CD14-positive monocyte (primary cell): ENCODE results near the gene SERPINA4. TPM values are rescaled to one million over a fixed set of nuclear protein-coding genes. Genes with fewer than 3 reads are reported as not detected.

Source experiments
- DNase-seq, 3 donors: peaks; one replicate each; pipeline ENCODE4 v3.0.0-alpha.2; 2011 to 2022
- H2AFZ ChIP-seq: 2 replicates; pipeline ENCODE4 v1.6.0; 2012; ENCODE audit warnings: mild to moderate bottlenecking, low read depth, low read length, inconsistent platforms; ENCODE audit not compliant: insufficient read depth, poor library complexity, severe bottlenecking
- H3K27ac ChIP-seq, 2 donors: 1 replicate in 1 of 2; 2 replicates in 1 of 2; pipeline ENCODE4 v1.5.1; 2012 to 2013; ENCODE audit warnings: low read length in 2 of 2, control low read depth in 1 of 2, inconsistent platforms in 1 of 2, low read depth in 1 of 2, mild to moderate bottlenecking in 1 of 2
- H3K27me3 ChIP-seq, 2 donors: one replicate each; pipeline versions ENCODE4 v1.6.0 to v1.6.1; 2011 to 2013; ENCODE audit warnings: low read length in 2 of 2; ENCODE audit not compliant: control insufficient read depth in 2 of 2, insufficient read depth in 2 of 2
- H3K36me3 ChIP-seq, 2 donors: replicated peaks in 1 of 2; 1 replicate in 1 of 2; 2 replicates in 1 of 2; pipeline versions ENCODE4 v1.5.1 to v1.6.1; 2012 to 2013; ENCODE audit warnings: low read length in 2 of 2, control low read depth in 1 of 2, inconsistent platforms in 1 of 2, mild to moderate bottlenecking in 1 of 2; ENCODE audit not compliant: insufficient read depth in 2 of 2, control insufficient read depth in 1 of 2
- H3K4me1 ChIP-seq, 2 donors: 1 replicate in 1 of 2; 2 replicates in 1 of 2; pipeline versions ENCODE4 v1.5.1 to v1.6.1; 2012 to 2013; ENCODE audit warnings: low read length in 2 of 2, control low read depth in 1 of 2, inconsistent platforms in 1 of 2, mild to moderate bottlenecking in 1 of 2, moderate library complexity in 1 of 2; ENCODE audit not compliant: insufficient read depth in 2 of 2, control insufficient read depth in 1 of 2
- H3K4me2 ChIP-seq: replicated peaks from 2 replicates; pipeline ENCODE3; 2012; ENCODE audit warnings: low read length, moderate library complexity, mild to moderate bottlenecking; ENCODE audit not compliant: poor library complexity, severe bottlenecking; ENCODE audit errors: extremely low read depth
- H3K4me3 ChIP-seq, 3 experiments: fragments of 200-600 bp in 1 of 3; sonication (generic) in 1 of 3; replicated peaks in 1 of 3; 1 replicate in 2 of 3; 2 replicates in 1 of 3; pipeline ENCODE4 v1.5.1; 2011 to 2013; ENCODE audit warnings: low read length in 3 of 3, mild to moderate bottlenecking in 3 of 3, control low read depth in 2 of 3, low read depth in 2 of 3, inconsistent platforms in 1 of 3, moderate library complexity in 1 of 3
- H3K79me2 ChIP-seq: 2 replicates; pipeline ENCODE4 v1.6.0; 2012; ENCODE audit warnings: mild to moderate bottlenecking, control low read depth, inconsistent platforms, low read length, moderate library complexity; ENCODE audit not compliant: insufficient read depth
- H3K9ac ChIP-seq: 2 replicates; pipeline ENCODE4 v1.6.0; 2017; ENCODE audit warnings: low read length, mild to moderate bottlenecking; ENCODE audit not compliant: insufficient read depth, poor library complexity, severe bottlenecking
- H3K9me3 ChIP-seq, 2 donors: replicated peaks in 1 of 2; 1 replicate in 1 of 2; 2 replicates in 1 of 2; pipeline versions ENCODE4 v1.5.1 to v1.6.1; 2012 to 2013; ENCODE audit warnings: low read length in 2 of 2, control low read depth in 1 of 2; ENCODE audit not compliant: control insufficient read depth in 1 of 2, insufficient read depth in 1 of 2
- H4K20me1 ChIP-seq: 2 replicates; pipeline ENCODE4 v1.6.0; 2012; ENCODE audit warnings: mild to moderate bottlenecking, low read length, control low read depth, moderate library complexity; ENCODE audit not compliant: insufficient read depth
- H3K27ac Mint-ChIP-seq, 7 donors: one replicate each; pipeline ENCODE4 v1.8.0; 2020; ENCODE audit warnings: mild to moderate bottlenecking in 7 of 7, mixed read lengths in 7 of 7, moderate library complexity in 6 of 7, inconsistent platforms in 2 of 7
- H3K27me3 Mint-ChIP-seq, 3 donors: one replicate each; pipeline ENCODE4 v1.8.0; 2021 to 2022; ENCODE audit warnings: low read depth in 3 of 3, mild to moderate bottlenecking in 3 of 3, mixed read lengths in 3 of 3, moderate library complexity in 3 of 3, inconsistent platforms in 1 of 3
- H3K36me3 Mint-ChIP-seq, 2 donors: one replicate each; pipeline ENCODE4 v1.8.0; 2020; ENCODE audit warnings: mixed read lengths in 2 of 2, inconsistent platforms in 1 of 2, mild to moderate bottlenecking in 1 of 2
- H3K4me1 Mint-ChIP-seq: one replicate; pipeline ENCODE4 v1.8.0; 2020; ENCODE audit warnings: mild to moderate bottlenecking, mixed read lengths
- H3K4me3 Mint-ChIP-seq, 2 donors: one replicate each; pipeline ENCODE4 v1.8.0; 2020; ENCODE audit warnings: mild to moderate bottlenecking in 2 of 2, mixed read lengths in 2 of 2, moderate library complexity in 1 of 2
- H3K9me3 Mint-ChIP-seq, 7 donors: one replicate each; pipeline ENCODE4 v1.8.0; 2020 to 2022; ENCODE audit warnings: mixed read lengths in 7 of 7, mild to moderate bottlenecking in 6 of 7, moderate library complexity in 6 of 7, inconsistent platforms in 2 of 7
- WGBS: methylation state at CpG from one replicate; pipeline ENCODE4 v1.1.5; 2013; ENCODE audit warnings: missing lambda C conversion rate; ENCODE audit not compliant: insufficient coverage; 5-methylcytosine and 5-hydroxymethylcytosine counted together
- intact Hi-C, 2 donors: fragments of 100-400 bp; cut with micrococcal nuclease; formaldehyde crosslinking; loops; one replicate each; pipeline versions ENCODE4 v1.15.0 to v1.15.1; 2023
- polyA plus RNA-seq, 3 donors: library from polyadenylated mRNA; depleted of rRNA in 1 of 3; unstranded in 2 of 3; stranded (reverse) in 1 of 3; fragments of 300-500 nt in 2 of 3; fragments of >200 nt in 1 of 3; fragmentation: Illumina TruSeq in 2 of 3; gene quantifications; 1 replicate in 2 of 3; 2 replicates in 1 of 3; pipeline ENCODE4 v1.2.3, GENCODE V29; 2012 to 2021
- TF ChIP-seq, protein P1 (sequence below): fragments of 200-600 bp; IDR thresholded peaks from one replicate; pipeline ENCODE4 v1.8.0; 2022; ENCODE audit warnings: antibody characterized with exemption, mild to moderate bottlenecking

The SERPINA4 gene
- polyA plus RNA-seq, 3 donors: not detected

DNA sequence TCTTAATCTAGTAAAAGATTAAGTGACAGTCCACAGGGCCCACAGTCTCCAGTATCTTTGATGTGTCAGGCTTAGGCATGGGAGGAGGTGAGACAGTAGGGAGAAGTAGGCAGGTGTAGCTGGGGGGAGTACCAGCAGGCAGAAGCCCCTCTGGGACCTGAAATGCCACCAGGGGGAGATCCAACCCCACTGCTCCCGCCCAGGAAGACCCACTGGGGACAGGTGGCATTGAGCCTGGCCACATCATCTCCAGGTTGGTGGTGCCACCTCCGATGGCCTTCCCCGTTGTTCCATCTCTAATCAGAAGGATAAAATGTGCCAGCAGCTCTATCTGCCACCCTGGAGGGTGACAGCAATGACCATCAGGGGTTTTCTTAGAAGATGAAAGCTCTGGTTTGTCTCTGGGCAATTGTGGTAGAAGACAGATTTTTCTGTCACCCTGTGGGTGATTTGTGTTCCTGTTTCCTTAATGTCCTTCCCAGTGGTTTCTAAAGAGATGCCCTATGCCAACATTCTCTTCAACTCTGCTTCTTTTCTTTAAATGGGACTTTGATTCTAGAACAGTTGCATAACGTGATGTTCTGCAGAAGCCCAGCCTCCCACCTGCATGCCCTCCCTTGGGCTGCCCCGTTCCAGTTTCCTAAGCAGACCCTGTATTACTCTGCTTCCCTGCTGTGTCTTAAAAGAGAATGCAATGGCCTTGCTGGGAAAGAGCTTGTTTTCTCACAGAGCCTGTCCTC, 39.7 kb upstream of the SERPINA4 start:
- intact Hi-C loops: no loop called here
- TF ChIP-seq, protein P1, sequence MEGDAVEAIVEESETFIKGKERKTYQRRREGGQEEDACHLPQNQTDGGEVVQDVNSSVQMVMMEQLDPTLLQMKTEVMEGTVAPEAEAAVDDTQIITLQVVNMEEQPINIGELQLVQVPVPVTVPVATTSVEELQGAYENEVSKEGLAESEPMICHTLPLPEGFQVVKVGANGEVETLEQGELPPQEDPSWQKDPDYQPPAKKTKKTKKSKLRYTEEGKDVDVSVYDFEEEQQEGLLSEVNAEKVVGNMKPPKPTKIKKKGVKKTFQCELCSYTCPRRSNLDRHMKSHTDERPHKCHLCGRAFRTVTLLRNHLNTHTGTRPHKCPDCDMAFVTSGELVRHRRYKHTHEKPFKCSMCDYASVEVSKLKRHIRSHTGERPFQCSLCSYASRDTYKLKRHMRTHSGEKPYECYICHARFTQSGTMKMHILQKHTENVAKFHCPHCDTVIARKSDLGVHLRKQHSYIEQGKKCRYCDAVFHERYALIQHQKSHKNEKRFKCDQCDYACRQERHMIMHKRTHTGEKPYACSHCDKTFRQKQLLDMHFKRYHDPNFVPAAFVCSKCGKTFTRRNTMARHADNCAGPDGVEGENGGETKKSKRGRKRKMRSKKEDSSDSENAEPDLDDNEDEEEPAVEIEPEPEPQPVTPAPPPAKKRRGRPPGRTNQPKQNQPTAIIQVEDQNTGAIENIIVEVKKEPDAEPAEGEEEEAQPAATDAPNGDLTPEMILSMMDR: no peak
- no peaks in the 10 kb centered on the region for H3K36me3 ChIP-seq
- H3K27me3 ChIP-seq: no peaks in the 10 kb centered on the region
- H3K79me2 ChIP-seq: no peaks in the 10 kb centered on the region
- no peak overlapping the region for H3K4me3 Mint-ChIP-seq
- no peaks in the 10 kb centered on the region for H3K36me3 Mint-ChIP-seq
- H3K4me2 ChIP-seq: no peak overlapping the region
- DNase-seq: no peak
- no peaks in the 10 kb centered on the region for H3K9me3 ChIP-seq
- peaks cover 2% of the 10 kb centered on the region for H3K4me1 Mint-ChIP-seq
- peaks cover 4 to 16% (median 10%) of the 10 kb centered on the region in 7 donors for H3K9me3 Mint-ChIP-seq
- peaks cover 2 to 10% (median 7%) of the 10 kb centered on the region in 3 donors for H3K27me3 Mint-ChIP-seq
- no peak overlapping the region for H3K27ac Mint-ChIP-seq
- no peaks in the 10 kb centered on the region for H3K4me1 ChIP-seq
- H3K4me3 ChIP-seq: no peak overlapping the region
- no peak overlapping the region for H2AFZ ChIP-seq
- 64% methylated on average over 5 of the region's 5 CpGs for WGBS
- no peak overlapping the region for H3K9ac ChIP-seq
- no peak overlapping the region for H3K27ac ChIP-seq
- H4K20me1 ChIP-seq: no peaks in the 10 kb centered on the region

DNA sequence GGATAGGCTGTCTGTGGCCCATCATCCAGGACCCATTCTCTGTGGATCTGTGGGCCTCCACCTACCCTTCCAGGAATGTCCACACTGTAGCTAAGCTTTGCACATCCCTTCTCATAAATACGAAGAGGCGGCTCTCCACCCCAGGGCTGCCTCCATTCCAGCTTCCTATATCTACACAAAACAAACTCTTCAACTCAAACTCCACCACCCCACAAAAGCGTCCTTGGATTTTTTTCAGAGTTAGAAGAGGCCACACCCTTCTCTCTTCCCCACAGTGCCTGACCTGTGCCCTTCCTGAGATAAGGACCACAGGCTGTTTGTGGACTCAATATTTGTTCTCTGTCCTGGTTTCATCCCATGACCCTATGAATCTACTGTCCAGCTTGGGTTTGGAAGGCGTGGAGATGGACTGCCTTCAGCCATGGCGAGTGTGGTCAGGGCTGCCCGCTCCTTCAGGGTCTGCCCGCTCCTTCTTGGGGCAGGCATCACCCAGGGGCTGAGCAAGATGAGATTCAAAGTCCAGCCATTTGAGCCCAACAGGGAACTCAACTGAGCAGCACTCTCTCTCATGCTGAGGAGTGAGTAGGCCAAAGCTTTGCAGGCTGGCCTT, 39.0 kb upstream of the SERPINA4 start:
- no peak overlapping the region for H3K27ac Mint-ChIP-seq

More for the DNA sequence above, 39.0 kb upstream of the SERPINA4 start:
- H3K27me3 ChIP-seq: no peaks in the 10 kb centered on the region
- TF ChIP-seq, protein P1: no peak
- no peak overlapping the region for H3K4me2 ChIP-seq
- no peaks in the 10 kb centered on the region for H3K4me1 ChIP-seq
- Mint-ChIP-seq H3K9me3 (peaks cover 5 to 16% (median 11%) of the 10 kb centered on the region in 7 donors), H3K4me3 (no peak overlapping the region), H3K4me1 (peaks cover 2% of the 10 kb centered on the region), H3K36me3 (no peaks in the 10 kb centered on the region), H3K27me3 (peaks cover 2 to 12% (median 7%) of the 10 kb centered on the region in 3 donors)
- no peak for DNase-seq
- H2AFZ ChIP-seq: no peak overlapping the region
- H3K4me3 ChIP-seq: no peak overlapping the region
- WGBS: 89% methylated on average over 7 of the region's 7 CpGs
- no peak overlapping the region for H3K27ac ChIP-seq
- no peak overlapping the region for H3K9ac ChIP-seq
- no peaks in the 10 kb centered on the region for H4K20me1 ChIP-seq
- intact Hi-C loops: no loop called here
- no peaks in the 10 kb centered on the region for H3K9me3 ChIP-seq
- H3K79me2 ChIP-seq: no peaks in the 10 kb centered on the region
- no peaks in the 10 kb centered on the region for H3K36me3 ChIP-seq
